SK-N-SH treated with all-trans-retinoic acid at 6 μM for 48 hours (cell line): Measurements from ENCODE around the gene MIAT.

ENCODE experiments used
- BACH2 ChIP-seq: fragments of 250-450 bp; sonication (Bioruptor Pico); IDR thresholded peaks from 2 replicates; pipeline ENCODE4 v1.9.0; 2021; ENCODE audit warnings: mild to moderate bottlenecking, borderline replicate concordance
- CSDC2 ChIP-seq: fragments of 250-450 bp; sonication (Bioruptor Pico); IDR thresholded peaks from 2 replicates; pipeline ENCODE4 v1.5.0; 2020; ENCODE audit warnings: mild to moderate bottlenecking, moderate library complexity
- CSRNP3 ChIP-seq: fragments of 250-450 bp; sonication (Bioruptor Pico); IDR thresholded peaks from 2 replicates; pipeline ENCODE4 v1.5.1; 2021; ENCODE audit warnings: mild to moderate bottlenecking, moderate library complexity
- GLIS3 ChIP-seq: fragments of 250-450 bp; sonication (Bioruptor Pico); IDR thresholded peaks from 2 replicates; pipeline ENCODE4 v1.5.0; 2020; ENCODE audit warnings: mild to moderate bottlenecking, moderate library complexity
- ISL1 ChIP-seq: fragments of 250-450 bp; sonication (Bioruptor Pico); IDR thresholded peaks from 2 replicates; pipeline ENCODE4 v2.1.2; 2022; ENCODE audit warnings: mild to moderate bottlenecking, moderate library complexity
- OSR1 ChIP-seq: fragments of 250-450 bp; sonication (Bioruptor Pico); IDR thresholded peaks from 2 replicates; pipeline ENCODE4 v1.8.0; 2022; ENCODE audit warnings: moderate library complexity, mild to moderate bottlenecking, inconsistent platforms
- PATZ1 ChIP-seq: fragments of 250-450 bp; sonication (Bioruptor Pico); IDR thresholded peaks from 2 replicates; pipeline ENCODE4 v1.8.0; 2020; ENCODE audit warnings: mild to moderate bottlenecking, moderate library complexity, borderline replicate concordance
- POU6F1 ChIP-seq: fragments of 250-450 bp; sonication (Bioruptor Pico); IDR thresholded peaks from 2 replicates; pipeline ENCODE4 v1.8.0; 2021; ENCODE audit warnings: low read depth, mild to moderate bottlenecking, moderate library complexity, borderline replicate concordance
- RARB ChIP-seq: fragments of 250-450 bp; sonication (Bioruptor Pico); IDR thresholded peaks from 2 replicates; pipeline ENCODE4 v1.8.0; 2021; ENCODE audit warnings: mild to moderate bottlenecking, moderate library complexity
- TCF4 ChIP-seq: fragments of 250-450 bp; sonication (Bioruptor Pico); IDR thresholded peaks from 2 replicates; pipeline ENCODE4 v1.8.0; 2021; ENCODE audit warnings: mild to moderate bottlenecking, moderate library complexity, borderline replicate concordance
- ZFP3 ChIP-seq: fragments of 250-450 bp; sonication (Bioruptor Pico); IDR thresholded peaks from 2 replicates; pipeline ENCODE4 v1.5.0; 2020; ENCODE audit warnings: mild to moderate bottlenecking, moderate library complexity
- ZFP30 ChIP-seq: fragments of 450-650 bp; formaldehyde crosslinking; IDR thresholded peaks from 2 replicates; pipeline ENCODE4 v1.5.0; 2022; ENCODE audit warnings: mild to moderate bottlenecking, moderate library complexity

- TF ChIP-seq OSR1 (CRISPR knock-in tag), result no peak
- TF ChIP-seq CSDC2 (CRISPR knock-in tag), result no peak
- no peak for TF ChIP-seq ZFP3 (CRISPR knock-in tag)
- TF ChIP-seq TCF4 (CRISPR knock-in tag), result no peak
- TF ChIP-seq RARB, result no peak
- TF ChIP-seq ZFP30 (CRISPR knock-in tag), result no peak
- no peak for TF ChIP-seq PATZ1 (CRISPR knock-in tag)
- TF ChIP-seq POU6F1 (CRISPR knock-in tag), result no peak
- TF ChIP-seq CSRNP3 (CRISPR knock-in tag), result no peak
- TF ChIP-seq GLIS3 (CRISPR knock-in tag), result no peak
- no peak for TF ChIP-seq ISL1 (CRISPR knock-in tag)
- no peak for TF ChIP-seq BACH2 (CRISPR knock-in tag)
These were observed 28.2 kb downstream of the MIAT start for GRCh38 chr22:26685601-26686000.
